ENCODE measurements around the gene ACKR2.

ACKR2 gene

GRCh38 chr3:42780398-42780797 is 28.8 kb upstream of the ACKR2 start:
- Histone ChIP-seq H3K36me3 (peaks cover 4 to 21% (median 18%) of the 10 kb centered on the region in 3 donors), H3K4me3 (no peak overlapping the region), H3K9me3 (no peaks in the 10 kb centered on the region), H3K27ac (peak overlapping the region; percentile 52 to 56), H3K27me3 (no peaks in the 10 kb centered on the region), H3K4me1 (peaks cover 0 to 26% (median 12%) of the 10 kb centered on the region in 4 donors)
- intact Hi-C loops (cut with DNase I; ENCODE audit: low total_unique reads): loop anchor here (2.0 to 5.0 kb wide), 2 partner anchors 52 to 100 kb away; no protein-coding TSS in a partner anchor
- no peak for DNase-seq
- no peak for TF ChIP-seq CTCF (IDR thresholded peaks at IDR 0.05)

- peak; percentile 76 to 91 for TF ChIP-seq CTCF (IDR thresholded peaks at IDR 0.05)
- no peak for DNase-seq
- Histone ChIP-seq H3K4me1 (peaks cover 0 to 26% (median 12%) of the 10 kb centered on the region in 4 donors), H3K4me3 (no peak overlapping the region), H3K9me3 (no peaks in the 10 kb centered on the region), H3K36me3 (peaks cover 4 to 28% (median 24%) of the 10 kb centered on the region in 3 donors), H3K27me3 (no peaks in the 10 kb centered on the region), H3K27ac (peak overlapping the region; percentile 52 to 56)
- intact Hi-C loops (cut with DNase I; ENCODE audit: low total_unique reads): loop anchor here (2.0 to 5.0 kb wide), 2 partner anchors 51 to 100 kb away; no protein-coding TSS in a partner anchor
These were observed 28.1 kb upstream of the ACKR2 start for GRCh38 chr3:42780892-42781700.

GRCh38 chr3:42786212-42786611 is 23.0 kb upstream of the ACKR2 start:
- intact Hi-C loops (cut with DNase I; ENCODE audit: low total_unique reads): no loop called here
- Histone ChIP-seq H3K27me3 (no peaks in the 10 kb centered on the region), H3K9me3 (no peaks in the 10 kb centered on the region), H3K36me3 (peaks cover 20 to 43% (median 39%) of the 10 kb centered on the region in 3 donors), H3K27ac (no peak overlapping the region), H3K4me3 (no peak overlapping the region), H3K4me1 (no peaks in the 10 kb centered on the region)
- TF ChIP-seq CTCF (IDR thresholded peaks at IDR 0.05): no peak
- DNase-seq: no peak

GRCh38 chr3:42786631-42787030 is 22.6 kb upstream of the ACKR2 start:
- no peak overlapping the region for H3K27ac ChIP-seq
- no peak overlapping the region for H3K4me3 ChIP-seq
- intact Hi-C loops (cut with DNase I; ENCODE audit: low total_unique reads): no loop called here
- no peaks in the 10 kb centered on the region for H3K27me3 ChIP-seq
- peaks cover 23 to 46% (median 39%) of the 10 kb centered on the region in 3 donors for H3K36me3 ChIP-seq
- no peak for TF ChIP-seq CTCF (IDR thresholded peaks at IDR 0.05)
- no peaks in the 10 kb centered on the region for H3K9me3 ChIP-seq
- no peak for DNase-seq
- H3K4me1 ChIP-seq: no peaks in the 10 kb centered on the region

- H3K27ac ChIP-seq: no peak overlapping the region
- no peaks in the 10 kb centered on the region for H3K4me1 ChIP-seq
- no peaks in the 10 kb centered on the region for H3K27me3 ChIP-seq
- no peak for DNase-seq
- H3K36me3 ChIP-seq: peaks cover 36 to 45% (median 39%) of the 10 kb centered on the region in 3 donors
- H3K4me3 ChIP-seq: no peak overlapping the region
- TF ChIP-seq CTCF (IDR thresholded peaks at IDR 0.05): no peak
- no peaks in the 10 kb centered on the region for H3K9me3 ChIP-seq
- intact Hi-C loops (cut with DNase I; ENCODE audit: low total_unique reads): no loop called here
These were observed 18.5 kb upstream of the ACKR2 start for GRCh38 chr3:42790714-42791229.

All from tibial artery (tissue), 4 donors.